Measurements from ENCODE around the gene ERC2.

The ERC2 gene

GRCh38 chr3:55774856-55775255 lies 693.4 kb downstream of the ERC2 start:
- DNase-seq (ENCODE audit: low read depth), result no peak
- H3K4me3 ChIP-seq (ENCODE audit: low read depth, low read length), result no peak overlapping the region
- TF ChIP-seq POLR2A (IDR thresholded peaks at IDR 0.05; ENCODE audit: extremely low read depth, insufficient read length) (no peak), MYC (IDR thresholded peaks at IDR 0.05; ENCODE audit: low read depth, low read length) (no peak), CTCF (IDR thresholded peaks at IDR 0.05; ENCODE audit: low read depth, low read length) (no peak), MAX (IDR thresholded peaks at IDR 0.05; ENCODE audit: low read depth, low read length) (no peak)

GRCh38 chr3:55771503-55771902 lies 696.8 kb downstream of the ERC2 start:
- no peak for DNase-seq (ENCODE audit: low read depth)
- no peak overlapping the region for H3K4me3 ChIP-seq (ENCODE audit: low read depth, low read length)
- no peak for TF ChIP-seq MAX (IDR thresholded peaks at IDR 0.05; ENCODE audit: low read depth, low read length)
- no peak for TF ChIP-seq MYC (IDR thresholded peaks at IDR 0.05; ENCODE audit: low read depth, low read length)
- no peak for TF ChIP-seq POLR2A (IDR thresholded peaks at IDR 0.05; ENCODE audit: extremely low read depth, insufficient read length)
- TF ChIP-seq CTCF (IDR thresholded peaks at IDR 0.05; ENCODE audit: low read depth, low read length), result no peak

- peak; percentile 2 for DNase-seq (ENCODE audit: low read depth)
- TF ChIP-seq MYC (IDR thresholded peaks at IDR 0.05; ENCODE audit: low read depth, low read length), result no peak
- no peak for TF ChIP-seq MAX (IDR thresholded peaks at IDR 0.05; ENCODE audit: low read depth, low read length)
- TF ChIP-seq POLR2A (IDR thresholded peaks at IDR 0.05; ENCODE audit: extremely low read depth, insufficient read length), result no peak
- TF ChIP-seq CTCF (IDR thresholded peaks at IDR 0.05; ENCODE audit: low read depth, low read length), result no peak
- H3K4me3 ChIP-seq (ENCODE audit: low read depth, low read length), result no peak overlapping the region
These were observed 698.2 kb downstream of the ERC2 start for GRCh38 chr3:55770077-55770476.

- TF ChIP-seq MAX (IDR thresholded peaks at IDR 0.05; ENCODE audit: low read depth, low read length) (no peak), CTCF (IDR thresholded peaks at IDR 0.05; ENCODE audit: low read depth, low read length) (no peak)
- no peak overlapping the region for H3K4me3 ChIP-seq (ENCODE audit: low read depth, low read length)
- no peak for DNase-seq (ENCODE audit: low read depth)
These were observed 701.5 kb downstream of the ERC2 start for GRCh38 chr3:55766753-55767152.

- no peak for TF ChIP-seq CTCF (IDR thresholded peaks at IDR 0.05; ENCODE audit: low read depth, low read length)
- no peak for TF ChIP-seq POLR2A (IDR thresholded peaks at IDR 0.05; ENCODE audit: extremely low read depth, insufficient read length)
- TF ChIP-seq MAX (IDR thresholded peaks at IDR 0.05; ENCODE audit: low read depth, low read length), result no peak
- no peak for TF ChIP-seq MYC (IDR thresholded peaks at IDR 0.05; ENCODE audit: low read depth, low read length)
- DNase-seq (ENCODE audit: low read depth), result no peak
- no peak overlapping the region for H3K4me3 ChIP-seq (ENCODE audit: low read depth, low read length)
These were observed 702.2 kb downstream of the ERC2 start for GRCh38 chr3:55765906-55766701.

Measured in NB4 (cell line).